GM23338 (cell line): ENCODE data around the gene DHRS3.

ENCODE experiments used
- ETS1 ChIP-seq: IDR thresholded peaks from 2 replicates; pipeline ENCODE4 v1.6.1; 2016; ENCODE audit warnings: antibody characterized with exemption
- EZH2 ChIP-seq: fragments of 200-600 bp; sonication (generic); IDR thresholded peaks from one replicate; pipeline ENCODE4 v1.8.0; 2017; ENCODE audit warnings: antibody characterized with exemption, mild to moderate bottlenecking, low read depth; ENCODE audit not compliant: unreplicated experiment
- EZH2phosphoT487 ChIP-seq: fragments of 200-600 bp; sonication (generic); IDR thresholded peaks from one replicate; pipeline ENCODE4 v1.8.1; 2018; ENCODE audit warnings: antibody characterized with exemption; ENCODE audit not compliant: unreplicated experiment
- JUNB ChIP-seq: IDR thresholded peaks from one replicate; pipeline ENCODE4 v1.6.1; 2016; ENCODE audit warnings: antibody characterized with exemption; ENCODE audit not compliant: unreplicated experiment
- NANOG ChIP-seq: IDR thresholded peaks from 2 replicates; pipeline ENCODE4 v1.6.1; 2016; ENCODE audit warnings: antibody characterized with exemption, borderline replicate concordance
- POLR2AphosphoS5 ChIP-seq: IDR thresholded peaks from 2 replicates; pipeline ENCODE4 v1.6.1; 2016; ENCODE audit warnings: antibody characterized with exemption, low read depth
- REST ChIP-seq: IDR thresholded peaks from one replicate; pipeline ENCODE4 v1.6.1; 2018; ENCODE audit warnings: antibody characterized with exemption; ENCODE audit not compliant: unreplicated experiment
- ZNF114 ChIP-seq: fragments of 250-450 bp; sonication (Bioruptor Pico); IDR thresholded peaks from 2 replicates; pipeline ENCODE4 v1.5.0; 2020; ENCODE audit warnings: mild to moderate bottlenecking, moderate library complexity
- ZNF331 ChIP-seq: fragments of 250-450 bp; sonication (Bioruptor Pico); IDR thresholded peaks from 2 replicates; pipeline ENCODE4 v1.5.0; 2020; ENCODE audit warnings: low read depth, mild to moderate bottlenecking, moderate library complexity
- ZNF462 ChIP-seq: fragments of 250-450 bp; sonication (Bioruptor Pico); IDR thresholded peaks from 2 replicates; pipeline ENCODE4 v1.5.0; 2020; ENCODE audit warnings: mild to moderate bottlenecking, moderate library complexity
- TF ChIP-seq, protein P1 (sequence below), 2 experiments: fragments of 200-600 bp in 1 of 2; sonication (generic) in 1 of 2; conservative IDR thresholded peaks; 2 replicates each; pipeline versions ENCODE4 v1.5.1 to v1.6.1; 2016 to 2017; ENCODE audit warnings: antibody characterized with exemption in 2 of 2, low read depth in 2 of 2, mild to moderate bottlenecking in 2 of 2, moderate library complexity in 1 of 2

GRCh38 chr1:12637693-12638092 is 19.7 kb upstream of the DHRS3 start:
- no peak for TF ChIP-seq POLR2AphosphoS5
- no peak for TF ChIP-seq REST
- TF ChIP-seq, protein P1, sequence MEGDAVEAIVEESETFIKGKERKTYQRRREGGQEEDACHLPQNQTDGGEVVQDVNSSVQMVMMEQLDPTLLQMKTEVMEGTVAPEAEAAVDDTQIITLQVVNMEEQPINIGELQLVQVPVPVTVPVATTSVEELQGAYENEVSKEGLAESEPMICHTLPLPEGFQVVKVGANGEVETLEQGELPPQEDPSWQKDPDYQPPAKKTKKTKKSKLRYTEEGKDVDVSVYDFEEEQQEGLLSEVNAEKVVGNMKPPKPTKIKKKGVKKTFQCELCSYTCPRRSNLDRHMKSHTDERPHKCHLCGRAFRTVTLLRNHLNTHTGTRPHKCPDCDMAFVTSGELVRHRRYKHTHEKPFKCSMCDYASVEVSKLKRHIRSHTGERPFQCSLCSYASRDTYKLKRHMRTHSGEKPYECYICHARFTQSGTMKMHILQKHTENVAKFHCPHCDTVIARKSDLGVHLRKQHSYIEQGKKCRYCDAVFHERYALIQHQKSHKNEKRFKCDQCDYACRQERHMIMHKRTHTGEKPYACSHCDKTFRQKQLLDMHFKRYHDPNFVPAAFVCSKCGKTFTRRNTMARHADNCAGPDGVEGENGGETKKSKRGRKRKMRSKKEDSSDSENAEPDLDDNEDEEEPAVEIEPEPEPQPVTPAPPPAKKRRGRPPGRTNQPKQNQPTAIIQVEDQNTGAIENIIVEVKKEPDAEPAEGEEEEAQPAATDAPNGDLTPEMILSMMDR (conservative IDR thresholded peaks at IDR 0.05; ENCODE audit: low read depth in 2 of 2), result no peak
- no peak for TF ChIP-seq EZH2
- TF ChIP-seq NANOG, result no peak
- TF ChIP-seq JUNB, result no peak
- TF ChIP-seq EZH2phosphoT487, result no peak
- TF ChIP-seq ZNF462 (CRISPR knock-in tag), result no peak
- TF ChIP-seq ETS1, result no peak
- TF ChIP-seq ZNF114 (CRISPR knock-in tag), result no peak
- no peak for TF ChIP-seq ZNF331 (CRISPR knock-in tag)
